SK-N-MC (cell line): ENCODE measurements around the gene COL4A1.

Experiments used
- EZH2 ChIP-seq: fragments of 200-600 bp; sonication (generic); IDR thresholded peaks from one replicate; pipeline ENCODE4 v1.6.1; 2017; ENCODE audit warnings: antibody characterized with exemption
- FOXP2 ChIP-seq: optimal IDR thresholded peaks from 2 replicates; pipeline ENCODE3; 2011; ENCODE audit warnings: mild to moderate bottlenecking, moderate library complexity; ENCODE audit not compliant: insufficient read depth; ENCODE audit errors: extremely low read length, control extremely low read depth
- POLR2AphosphoS5 ChIP-seq: IDR thresholded peaks from 2 replicates; pipeline ENCODE4 v1.6.1; 2012; ENCODE audit warnings: mild to moderate bottlenecking, low read depth, low read length, borderline replicate concordance

DNA sequence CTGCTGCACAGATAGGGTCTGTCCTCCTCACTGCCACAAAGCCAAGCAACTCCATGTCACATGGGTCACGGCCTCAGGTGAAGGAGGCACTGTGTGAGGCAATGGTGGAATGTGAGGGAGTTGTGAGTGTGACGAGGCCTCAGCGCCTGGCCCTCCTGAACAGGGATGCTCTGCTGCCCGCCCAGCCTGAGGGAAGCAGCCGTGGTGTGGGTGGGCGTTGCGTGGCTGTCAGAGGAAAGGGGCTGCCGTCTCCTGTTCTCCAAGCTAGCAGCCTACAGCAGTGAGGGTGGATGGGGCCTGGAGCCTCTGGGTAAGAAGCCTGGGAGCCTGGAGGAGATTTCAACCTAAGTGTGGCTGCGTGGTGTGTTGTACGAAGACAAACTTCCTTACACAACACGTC is 125.0 kb downstream of the COL4A1 start:
- TF ChIP-seq POLR2AphosphoS5, result no peak
- no peak for TF ChIP-seq EZH2
- TF ChIP-seq FOXP2, result no peak
